ENCODE measurements around the gene TSN.

The TSN gene

GRCh38 chr2:121748202-121748601, 7.2 kb upstream of the TSN start:
- Histone ChIP-seq H3K4me1 (ENCODE audit: insufficient read depth, low read length) (no peaks in the 10 kb centered on the region), H3K4me3 (ENCODE audit: low read depth in 1 of 2, low read length in 2 of 2) (no peak overlapping the region), H3K27ac (ENCODE audit: low read depth, low read length) (no peak overlapping the region), H3K27me3 (ENCODE audit: control insufficient read depth in 1 of 2, insufficient read depth in 2 of 2, low read length in 2 of 2) (no peaks in the 10 kb centered on the region), H3K9ac (ENCODE audit: low read length) (no peak overlapping the region), H3K36me3 (ENCODE audit: insufficient read depth, low read length) (no peaks in the 10 kb centered on the region), H3K9me3 (ENCODE audit: low read length) (no peaks in the 10 kb centered on the region)

- Histone ChIP-seq H3K9me3 (ENCODE audit: low read length) (no peaks in the 10 kb centered on the region), H3K36me3 (ENCODE audit: insufficient read depth, low read length) (peaks cover 15% of the 10 kb centered on the region), H3K4me3 (ENCODE audit: low read depth in 1 of 2, low read length in 2 of 2) (peak overlapping the region; percentile 99 to 100), H3K9ac (ENCODE audit: low read length) (peak overlapping the region; percentile 26), H3K27me3 (ENCODE audit: control insufficient read depth in 1 of 2, insufficient read depth in 2 of 2, low read length in 2 of 2) (no peaks in the 10 kb centered on the region), H3K27ac (ENCODE audit: low read depth, low read length) (peak overlapping the region; percentile 78), H3K4me1 (ENCODE audit: insufficient read depth, low read length) (peaks cover 10% of the 10 kb centered on the region)
Observed at GRCh38 chr2:121754851-121755236, 607 bp upstream of the TSN start.

GRCh38 chr2:121764681-121765228, 9.3 kb downstream of the TSN start:
- Histone ChIP-seq H3K27ac (ENCODE audit: low read depth, low read length) (no peak overlapping the region), H3K9me3 (ENCODE audit: low read length) (no peaks in the 10 kb centered on the region), H3K4me3 (ENCODE audit: low read depth in 1 of 2, low read length in 2 of 2) (no peak overlapping the region), H3K27me3 (ENCODE audit: control insufficient read depth in 1 of 2, insufficient read depth in 2 of 2, low read length in 2 of 2) (no peaks in the 10 kb centered on the region), H3K36me3 (ENCODE audit: insufficient read depth, low read length) (peaks cover 66% of the 10 kb centered on the region), H3K4me1 (ENCODE audit: insufficient read depth, low read length) (no peaks in the 10 kb centered on the region), H3K9ac (ENCODE audit: low read length) (no peak overlapping the region)

DNA sequence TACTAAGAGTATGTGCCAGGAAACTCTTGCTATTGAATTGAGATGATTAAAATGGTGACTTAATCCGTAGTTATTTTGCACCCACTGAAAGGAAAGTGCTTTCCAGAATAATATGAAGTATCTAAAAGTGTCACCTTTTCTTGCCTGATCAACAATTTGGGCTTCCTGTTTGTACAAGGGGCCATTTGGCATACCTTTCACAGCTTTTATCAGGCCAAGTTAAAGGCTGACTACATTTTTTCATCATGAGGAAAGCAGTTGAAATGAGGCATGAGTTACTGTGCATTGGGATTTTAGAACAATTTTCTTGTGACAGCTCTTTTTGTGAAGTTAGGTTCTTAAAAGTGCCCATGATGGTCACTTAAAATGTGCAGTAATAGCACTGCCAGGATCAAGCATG, 11.2 kb downstream of the TSN start:
- Histone ChIP-seq H3K27ac (ENCODE audit: low read depth, low read length) (no peak overlapping the region), H3K36me3 (ENCODE audit: insufficient read depth, low read length) (peaks cover 56% of the 10 kb centered on the region)

DNA sequence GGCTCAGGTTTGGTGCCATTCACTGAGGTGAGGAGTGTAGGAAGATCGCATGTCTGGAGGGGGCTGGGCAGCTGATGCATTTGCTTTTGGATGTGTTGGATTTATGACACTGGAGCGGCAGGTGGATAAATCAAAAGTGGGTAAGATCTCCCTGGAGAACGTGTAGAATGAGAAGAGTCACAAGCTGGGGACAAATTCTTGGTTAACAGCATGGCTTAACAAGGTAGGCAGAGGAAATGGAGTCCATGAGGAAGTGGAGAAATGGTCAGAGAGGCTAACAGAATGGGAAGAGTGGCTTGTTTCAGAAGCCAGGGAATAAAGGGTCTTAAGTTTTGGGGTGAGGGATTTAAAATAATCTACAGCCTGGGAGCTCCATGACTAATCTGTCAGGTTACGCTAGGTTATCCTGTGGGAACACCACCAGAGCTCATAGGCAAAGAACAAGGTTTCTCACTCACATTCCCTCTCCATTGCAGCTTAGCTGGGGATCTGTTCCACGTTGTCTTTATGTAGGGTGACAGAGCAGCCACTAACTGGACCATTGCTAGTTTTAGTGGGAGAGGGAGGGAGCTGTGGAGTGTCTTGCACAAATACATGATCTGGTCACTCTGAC, 12.8 kb downstream of the TSN start:
- Histone ChIP-seq H3K9ac (ENCODE audit: low read length) (no peak overlapping the region), H3K9me3 (ENCODE audit: low read length) (no peaks in the 10 kb centered on the region), H3K4me3 (ENCODE audit: low read depth in 1 of 2, low read length in 2 of 2) (no peak overlapping the region), H3K36me3 (ENCODE audit: insufficient read depth, low read length) (peaks cover 45% of the 10 kb centered on the region), H3K27ac (ENCODE audit: low read depth, low read length) (no peak overlapping the region), H3K4me1 (ENCODE audit: insufficient read depth, low read length) (no peaks in the 10 kb centered on the region), H3K27me3 (ENCODE audit: control insufficient read depth in 1 of 2, insufficient read depth in 2 of 2, low read length in 2 of 2) (no peaks in the 10 kb centered on the region)

More for the DNA sequence above, 11.2 kb downstream of the TSN start:
- H3K4me3 ChIP-seq (ENCODE audit: low read depth in 1 of 2, low read length in 2 of 2), result no peak overlapping the region
- H3K27me3 ChIP-seq (ENCODE audit: control insufficient read depth in 1 of 2, insufficient read depth in 2 of 2, low read length in 2 of 2), result no peaks in the 10 kb centered on the region
- no peak overlapping the region for H3K9ac ChIP-seq (ENCODE audit: low read length)
- H3K4me1 ChIP-seq (ENCODE audit: insufficient read depth, low read length), result no peaks in the 10 kb centered on the region
- H3K9me3 ChIP-seq (ENCODE audit: low read length), result no peaks in the 10 kb centered on the region

- Histone ChIP-seq H3K36me3 (ENCODE audit: insufficient read depth, low read length) (peaks cover 15% of the 10 kb centered on the region), H3K4me3 (ENCODE audit: low read depth in 1 of 2, low read length in 2 of 2) (no peak overlapping the region), H3K9ac (ENCODE audit: low read length) (no peak overlapping the region), H3K9me3 (ENCODE audit: low read length) (no peaks in the 10 kb centered on the region), H3K4me1 (ENCODE audit: insufficient read depth, low read length) (no peaks in the 10 kb centered on the region), H3K27ac (ENCODE audit: low read depth, low read length) (no peak overlapping the region), H3K27me3 (ENCODE audit: control insufficient read depth in 1 of 2, insufficient read depth in 2 of 2, low read length in 2 of 2) (no peaks in the 10 kb centered on the region)
Observed at GRCh38 chr2:121771976-121772742, 16.7 kb downstream of the TSN start.

- H3K9me3 ChIP-seq (ENCODE audit: low read length), result no peaks in the 10 kb centered on the region
Observed at GRCh38 chr2:121774235-121774634, 18.8 kb downstream of the TSN start.

DNA sequence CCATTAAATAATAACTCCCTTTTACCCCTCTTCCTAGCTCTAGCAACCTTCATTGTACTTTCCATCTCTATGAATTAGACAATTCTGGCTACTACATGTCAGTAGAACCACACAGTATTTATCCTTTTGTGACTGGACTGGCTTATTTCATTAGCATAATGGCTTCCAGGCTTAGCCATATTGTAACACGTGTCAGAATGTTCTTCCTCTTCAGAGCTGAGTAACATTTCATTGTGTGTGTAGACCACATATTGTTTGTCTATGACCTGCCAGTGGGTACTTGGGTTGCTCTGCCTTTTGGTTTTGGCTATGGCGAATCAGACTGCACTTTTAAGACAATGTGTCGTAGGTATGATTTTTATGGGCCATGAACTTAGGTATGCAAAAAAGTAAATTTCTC, 20.9 kb downstream of the TSN start:
- Histone ChIP-seq H3K27me3 (ENCODE audit: control insufficient read depth in 1 of 2, insufficient read depth in 2 of 2, low read length in 2 of 2) (no peaks in the 10 kb centered on the region), H3K36me3 (ENCODE audit: insufficient read depth, low read length) (no peaks in the 10 kb centered on the region), H3K9me3 (ENCODE audit: low read length) (no peaks in the 10 kb centered on the region), H3K9ac (ENCODE audit: low read length) (no peak overlapping the region), H3K27ac (ENCODE audit: low read depth, low read length) (no peak overlapping the region), H3K4me1 (ENCODE audit: insufficient read depth, low read length) (no peaks in the 10 kb centered on the region), H3K4me3 (ENCODE audit: low read depth in 1 of 2, low read length in 2 of 2) (no peak overlapping the region)

More at GRCh38 chr2:121774235-121774634, 18.8 kb downstream of the TSN start:
- no peak overlapping the region for H3K9ac ChIP-seq (ENCODE audit: low read length)
- H3K4me3 ChIP-seq (ENCODE audit: low read depth in 1 of 2, low read length in 2 of 2), result no peak overlapping the region
- no peaks in the 10 kb centered on the region for H3K36me3 ChIP-seq (ENCODE audit: insufficient read depth, low read length)
- H3K4me1 ChIP-seq (ENCODE audit: insufficient read depth, low read length), result no peaks in the 10 kb centered on the region
- no peaks in the 10 kb centered on the region for H3K27me3 ChIP-seq (ENCODE audit: control insufficient read depth in 1 of 2, insufficient read depth in 2 of 2, low read length in 2 of 2)
- H3K27ac ChIP-seq (ENCODE audit: low read depth, low read length), result no peak overlapping the region

DNA sequence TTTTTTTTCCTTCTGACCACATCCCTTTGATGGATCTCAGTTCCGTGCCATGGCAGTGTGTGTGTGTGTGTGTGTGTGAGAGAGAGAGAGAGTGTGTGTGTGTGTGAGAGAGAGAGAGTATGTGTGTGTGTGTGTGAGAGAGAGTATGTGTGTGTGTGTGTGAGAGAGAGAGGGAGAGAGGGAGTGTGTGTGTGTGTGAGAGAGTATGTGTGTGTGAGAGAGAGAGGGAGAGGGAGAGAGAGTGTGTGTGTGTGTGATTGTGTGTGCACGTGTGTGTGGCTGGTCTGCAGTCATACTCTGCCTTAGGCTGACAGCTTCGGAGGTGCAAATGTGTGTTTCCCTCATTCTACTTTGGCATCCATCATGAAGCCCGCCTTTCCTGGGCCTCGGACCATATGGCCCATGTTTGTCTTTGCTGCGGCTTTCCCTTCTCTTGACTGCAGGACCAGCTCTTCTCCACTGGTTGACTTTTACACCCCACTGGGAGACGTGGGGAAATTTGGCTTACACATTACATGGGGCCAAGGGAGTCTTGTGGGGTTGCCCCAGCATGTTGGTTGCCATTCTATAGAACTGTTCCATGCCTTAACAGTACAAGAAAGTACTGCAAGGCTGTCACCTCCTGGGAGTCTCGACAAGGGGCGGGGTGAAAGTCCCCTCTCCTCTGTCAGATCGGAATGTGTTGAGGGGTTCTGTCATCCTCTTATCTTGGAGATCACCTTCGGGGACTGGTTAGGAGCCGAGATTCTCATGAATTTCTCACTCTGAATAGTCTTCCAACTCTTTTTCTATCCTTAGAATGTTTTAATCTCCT, 21.6 kb downstream of the TSN start:
- H3K27me3 ChIP-seq (ENCODE audit: control insufficient read depth in 1 of 2, insufficient read depth in 2 of 2, low read length in 2 of 2), result no peaks in the 10 kb centered on the region
- H3K9me3 ChIP-seq (ENCODE audit: low read length), result no peaks in the 10 kb centered on the region
- no peak overlapping the region for H3K27ac ChIP-seq (ENCODE audit: low read depth, low read length)
- no peak overlapping the region for H3K9ac ChIP-seq (ENCODE audit: low read length)
- H3K4me1 ChIP-seq (ENCODE audit: insufficient read depth, low read length), result no peaks in the 10 kb centered on the region
- no peak overlapping the region for H3K4me3 ChIP-seq (ENCODE audit: low read depth in 1 of 2, low read length in 2 of 2)
- H3K36me3 ChIP-seq (ENCODE audit: insufficient read depth, low read length), result no peaks in the 10 kb centered on the region

GRCh38 chr2:121777699-121778058, 22.2 kb downstream of the TSN start:
- Histone ChIP-seq H3K9me3 (ENCODE audit: low read length) (no peaks in the 10 kb centered on the region), H3K27ac (ENCODE audit: low read depth, low read length) (no peak overlapping the region), H3K36me3 (ENCODE audit: insufficient read depth, low read length) (no peaks in the 10 kb centered on the region), H3K27me3 (ENCODE audit: control insufficient read depth in 1 of 2, insufficient read depth in 2 of 2, low read length in 2 of 2) (no peaks in the 10 kb centered on the region), H3K4me1 (ENCODE audit: insufficient read depth, low read length) (no peaks in the 10 kb centered on the region), H3K9ac (ENCODE audit: low read length) (no peak overlapping the region), H3K4me3 (ENCODE audit: low read depth in 1 of 2, low read length in 2 of 2) (no peak overlapping the region)

DNA sequence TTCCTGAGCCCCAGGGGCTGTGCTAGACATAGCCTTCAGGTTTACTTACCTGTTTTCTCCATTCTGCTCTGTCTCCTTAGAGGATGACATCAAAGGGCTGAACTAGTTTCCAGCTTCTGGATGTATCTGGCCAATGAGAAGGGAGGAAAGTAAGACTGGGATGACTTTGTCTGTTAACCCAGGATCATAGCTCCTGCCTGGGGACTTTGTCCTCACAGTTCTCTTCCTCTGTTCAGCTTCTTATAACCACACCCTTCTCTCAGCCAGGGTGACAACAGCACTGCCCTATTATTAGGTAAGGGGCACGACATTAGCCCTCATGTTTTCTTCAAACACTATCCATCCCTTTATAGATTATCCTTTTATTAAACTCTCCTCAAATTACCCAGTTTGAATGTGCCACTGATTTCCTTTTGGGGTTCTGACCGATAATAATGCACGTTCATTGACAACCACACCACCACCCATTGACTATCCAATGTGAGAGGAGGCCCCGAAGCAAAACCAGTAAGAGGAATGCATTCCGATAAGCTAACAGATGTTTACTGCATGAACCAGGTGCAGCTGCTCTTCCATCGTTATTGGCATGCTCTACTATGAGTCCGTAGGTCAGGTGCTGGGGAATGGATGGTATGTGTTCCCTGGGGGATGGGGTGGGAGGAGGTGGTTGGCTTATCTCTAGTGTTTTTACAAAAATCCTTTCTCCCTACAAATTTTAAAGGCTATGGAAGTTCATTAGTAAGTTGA, 23.5 kb downstream of the TSN start:
- no peak overlapping the region for H3K27ac ChIP-seq (ENCODE audit: low read depth, low read length)
- no peak overlapping the region for H3K4me3 ChIP-seq (ENCODE audit: low read depth in 1 of 2, low read length in 2 of 2)
- H3K4me1 ChIP-seq (ENCODE audit: insufficient read depth, low read length), result no peaks in the 10 kb centered on the region
- H3K9me3 ChIP-seq (ENCODE audit: low read length), result no peaks in the 10 kb centered on the region
- no peaks in the 10 kb centered on the region for H3K27me3 ChIP-seq (ENCODE audit: control insufficient read depth in 1 of 2, insufficient read depth in 2 of 2, low read length in 2 of 2)
- H3K36me3 ChIP-seq (ENCODE audit: insufficient read depth, low read length), result no peaks in the 10 kb centered on the region
- H3K9ac ChIP-seq (ENCODE audit: low read length), result no peak overlapping the region

All from muscle layer of colon (tissue), 2 donors.